Measurements from ENCODE around the gene PRKAA1.
"Not testable (repeated sequence)": the region's sequence is repeated elsewhere in the genome, so short reads cannot be mapped to it uniquely, and the experiment has no call there.

The PRKAA1 gene

GRCh38 chr5:40779561-40779960 is 18.6 kb downstream of the PRKAA1 start:
- no peak for DNase-seq

DNA sequence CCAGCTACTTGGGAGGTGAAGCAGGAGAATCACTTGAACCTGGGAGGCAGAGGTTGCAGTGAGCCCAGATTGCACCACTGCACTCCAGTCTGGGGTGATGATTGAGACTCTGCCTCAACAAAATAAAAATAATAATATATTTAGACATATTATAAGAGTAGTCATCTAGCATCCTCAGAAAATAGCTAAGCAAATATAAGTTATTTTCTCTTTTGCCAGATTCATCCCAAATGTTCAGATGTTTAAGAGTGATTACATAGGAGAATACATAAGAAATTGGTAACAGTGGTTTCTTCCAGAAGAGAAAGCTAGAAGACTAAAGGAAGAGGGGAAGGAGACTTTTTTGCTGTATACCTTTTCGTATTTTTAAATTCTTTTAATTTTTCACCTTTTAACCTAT is 20.0 kb downstream of the PRKAA1 start:
- no peak for DNase-seq

DNA sequence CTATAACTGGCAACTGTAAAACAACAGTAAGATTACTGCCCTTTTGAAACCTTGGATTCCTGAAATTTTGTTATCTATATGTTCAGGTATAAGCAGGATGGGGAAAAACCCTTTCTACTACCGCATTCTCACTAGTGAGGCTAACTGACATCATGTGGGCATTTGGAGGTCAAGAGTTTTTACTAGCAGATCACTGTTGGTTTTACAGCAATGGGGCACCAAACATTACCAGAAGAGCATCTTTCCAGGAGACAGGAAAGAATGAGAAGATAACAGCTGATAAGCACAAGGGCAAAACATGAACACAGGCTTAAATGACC is 21.6 kb downstream of the PRKAA1 start:
- DNase-seq, result no peak

DNA sequence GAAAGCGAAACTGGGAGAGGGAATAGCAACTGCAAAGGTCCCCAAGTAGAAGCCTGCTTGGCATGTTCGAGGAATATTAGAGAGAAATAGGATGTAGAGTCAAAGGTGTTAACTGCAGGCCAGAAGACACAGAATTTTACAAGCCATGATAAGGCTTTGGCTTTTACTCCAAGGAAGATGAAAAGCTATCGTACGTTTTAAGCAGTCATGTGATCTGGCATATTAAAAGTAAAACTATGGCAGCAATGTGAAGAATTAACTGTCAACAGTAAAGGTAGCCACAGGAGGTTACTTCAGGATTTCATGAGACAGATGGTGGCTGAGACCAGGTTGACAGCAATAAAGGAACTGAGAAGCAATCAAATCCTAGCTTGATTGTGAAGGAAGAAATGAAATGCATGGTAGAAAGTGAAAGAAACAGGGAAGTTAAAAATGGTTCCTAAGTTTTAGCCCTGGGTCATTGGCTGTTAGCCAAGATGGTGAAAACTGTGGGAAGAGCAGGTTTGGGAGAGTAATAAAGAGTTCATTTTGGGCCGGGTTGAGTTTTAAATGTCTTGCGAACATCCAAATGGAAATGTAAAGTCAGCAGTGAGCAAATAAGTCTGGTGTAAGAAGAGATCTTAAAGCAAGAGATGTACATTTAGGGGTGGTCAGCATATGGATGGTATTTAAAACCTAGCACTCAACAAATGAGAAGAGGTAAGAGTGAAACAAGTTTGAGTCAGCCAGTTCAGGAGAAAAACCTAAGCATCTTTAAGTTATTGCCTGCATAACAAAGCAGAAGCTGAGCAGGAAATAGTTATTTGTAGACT is 22.1 kb downstream of the PRKAA1 start:
- DNase-seq, result no peak

DNA sequence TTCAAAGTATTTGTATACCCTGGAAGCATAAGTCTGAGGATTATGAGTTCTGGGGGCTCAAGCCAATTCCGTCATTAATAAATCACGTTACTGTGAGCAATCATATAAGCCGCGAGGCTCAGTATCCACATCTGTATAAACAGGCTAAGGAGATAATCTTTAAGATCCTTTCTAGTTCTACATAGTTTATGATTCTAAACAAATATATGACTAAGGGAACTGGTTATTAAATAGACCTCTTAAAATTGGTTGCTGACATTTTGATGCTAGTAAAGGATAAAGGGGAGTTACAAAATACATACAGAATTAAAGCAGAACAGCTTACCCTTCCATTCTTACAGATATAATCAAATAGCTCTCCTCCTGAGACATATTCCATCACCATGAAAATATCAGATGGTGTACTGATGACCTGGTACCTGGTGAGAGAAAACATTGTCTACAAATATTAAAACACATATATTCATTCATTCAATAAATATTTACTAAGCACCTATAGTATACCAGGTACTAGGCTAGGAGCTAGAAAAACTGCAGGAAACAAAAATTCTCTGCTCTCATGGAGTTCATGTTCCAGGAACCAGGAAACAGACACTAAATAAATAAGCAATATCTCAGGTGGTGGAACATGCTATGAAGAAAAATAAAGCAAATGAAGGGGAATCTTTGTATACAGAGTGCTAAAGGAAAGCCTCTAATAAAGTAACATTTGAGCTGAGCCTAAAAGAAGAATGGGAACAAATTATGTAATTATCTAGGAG is 22.9 kb downstream of the PRKAA1 start:
- DNase-seq, result no peak

DNA sequence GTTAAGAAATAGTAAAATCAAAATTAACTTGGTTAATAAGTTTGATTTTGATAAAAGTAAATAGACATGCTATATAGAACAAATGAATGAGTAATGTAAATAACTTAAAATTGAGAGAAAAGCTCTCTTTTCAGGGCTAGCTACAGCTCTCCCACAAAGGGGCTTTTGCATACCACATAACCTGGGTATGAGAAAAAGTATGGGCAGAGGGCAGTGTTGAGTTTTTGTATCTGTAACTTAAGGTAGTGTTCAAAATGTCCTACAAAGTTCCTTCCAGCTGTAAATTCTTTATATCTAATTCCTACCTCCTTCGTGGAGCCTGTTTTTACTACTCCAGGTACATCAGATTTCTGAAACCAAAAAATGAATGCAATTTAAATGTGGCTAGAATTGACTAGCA is 23.6 kb downstream of the PRKAA1 start:
- no peak for DNase-seq

GRCh38 chr5:40770764-40771163 is 27.4 kb downstream of the PRKAA1 start:
- DNase-seq, result no peak

DNA sequence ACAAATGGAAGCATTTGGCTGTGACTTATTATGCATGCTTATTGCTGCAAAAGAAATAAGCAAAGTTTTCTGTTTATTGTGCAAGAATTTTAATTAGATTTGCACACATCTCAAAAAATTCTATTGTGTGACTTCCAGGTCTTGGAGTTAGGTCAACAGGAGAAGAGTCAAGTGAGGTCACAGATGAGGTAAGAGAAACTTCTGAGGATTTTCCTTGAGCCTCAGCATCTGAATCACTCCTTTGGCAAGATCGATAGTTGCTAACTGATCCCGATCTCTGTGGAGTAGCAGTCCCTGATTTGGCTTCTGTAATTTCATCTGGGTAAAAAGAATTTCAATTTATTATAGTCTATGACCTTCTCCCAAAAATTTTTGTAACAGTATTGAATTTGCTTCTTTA is 35.5 kb downstream of the PRKAA1 start:
- no peak for DNase-seq

- no peak for DNase-seq
Observed at GRCh38 chr5:40757400-40757799, 40.8 kb downstream of the PRKAA1 start.

- peak; percentile 90 for DNase-seq
Observed at GRCh38 chr5:40755407-40756365, 42.5 kb downstream of the PRKAA1 start, which contains the start of gene TTC33. TSS of gene TTC33 (minus strand) at chr5:40755961. CDS start at chr5:40747018, 8,943 bp downstream.

- peak; percentile 46 for DNase-seq
Observed at GRCh38 chr5:40755093-40755406, 43.1 kb downstream of the PRKAA1 start.

- DNase-seq, result no peak
Observed at GRCh38 chr5:40754381-40755092, 43.6 kb downstream of the PRKAA1 start.

GRCh38 chr5:40746703-40747102 is 51.5 kb downstream of the PRKAA1 start:
- DNase-seq, result no peak

GRCh38 chr5:40743771-40744170 is 54.4 kb downstream of the PRKAA1 start:
- DNase-seq, result no peak

DNA sequence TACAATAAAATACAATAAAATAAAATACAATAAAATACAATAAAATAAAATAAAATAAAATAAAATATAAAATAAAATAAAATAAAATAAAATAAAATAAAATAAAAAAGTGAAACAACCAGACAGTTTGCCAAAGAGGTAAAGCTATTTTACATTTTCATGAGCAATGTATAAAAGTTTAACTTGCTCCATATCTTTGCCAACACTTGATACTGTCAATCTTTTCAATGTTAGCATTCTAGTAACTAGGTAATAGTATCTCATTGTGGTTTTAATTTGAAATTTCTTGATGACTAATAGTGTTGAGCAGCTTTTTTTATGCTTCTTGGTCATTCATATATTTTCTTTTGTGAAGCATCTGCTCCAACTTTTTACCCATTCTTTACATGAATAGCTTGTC is 59.7 kb downstream of the PRKAA1 start:
- DNase-seq, result no peak

- DNase-seq, result no peak
Observed at GRCh38 chr5:40736103-40736875, 61.9 kb downstream of the PRKAA1 start.

- no peak for DNase-seq
Observed at GRCh38 chr5:40735609-40736008, 62.6 kb downstream of the PRKAA1 start.

- DNase-seq, result no peak
Observed at GRCh38 chr5:40734986-40735385, 63.2 kb downstream of the PRKAA1 start.

DNA sequence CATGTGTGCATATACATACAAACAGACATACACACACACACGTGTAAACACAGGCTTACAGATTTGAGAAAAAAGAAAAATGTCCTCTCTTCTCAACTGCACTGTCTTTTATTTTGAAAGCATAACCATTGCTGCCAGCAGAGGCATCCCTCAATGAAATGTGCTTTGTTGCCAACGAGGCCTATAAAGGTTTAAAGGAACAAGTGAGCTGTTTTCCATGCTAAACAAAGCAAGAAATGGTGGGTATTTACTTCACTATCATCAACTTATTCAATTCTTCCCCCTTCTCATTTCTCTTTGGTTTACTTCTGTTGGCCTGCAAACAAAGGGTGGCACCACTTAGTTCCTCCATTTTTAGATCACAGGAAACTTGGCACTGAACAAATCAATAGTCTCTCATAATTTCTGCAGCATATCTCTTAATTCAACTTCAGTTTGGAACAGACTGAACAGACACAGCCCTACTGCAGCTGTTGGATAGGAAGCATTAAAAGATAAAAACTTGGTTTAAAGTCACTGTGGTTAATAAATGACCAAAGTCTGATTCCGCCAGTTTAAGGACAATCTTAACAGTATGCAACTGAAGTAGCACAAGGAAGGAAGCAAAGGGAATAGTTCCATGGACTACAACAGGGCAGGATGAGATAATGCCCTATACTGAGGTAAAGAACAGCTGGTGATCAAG is 64.2 kb downstream of the PRKAA1 start:
- DNase-seq, result no peak

DNA sequence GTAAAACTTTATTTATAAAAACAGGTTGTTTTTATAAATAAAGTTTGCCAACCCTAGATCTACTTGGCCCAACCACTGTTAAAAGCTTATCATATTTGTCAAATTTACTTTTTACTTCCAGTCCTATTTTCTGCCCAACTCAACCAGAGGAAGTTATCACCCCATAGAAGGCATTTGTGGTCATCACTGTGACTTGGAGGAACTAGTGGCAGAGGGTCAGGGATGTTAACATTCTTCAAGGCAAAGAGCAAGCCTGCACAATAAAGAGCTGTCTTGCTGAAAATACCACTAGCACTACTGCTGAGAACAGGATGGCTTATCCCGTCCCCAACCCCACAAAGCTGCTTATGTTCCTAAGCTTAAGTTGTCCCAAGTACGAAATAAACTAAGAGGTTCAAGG is 64.7 kb downstream of the PRKAA1 start:
- DNase-seq, result no peak

DNA sequence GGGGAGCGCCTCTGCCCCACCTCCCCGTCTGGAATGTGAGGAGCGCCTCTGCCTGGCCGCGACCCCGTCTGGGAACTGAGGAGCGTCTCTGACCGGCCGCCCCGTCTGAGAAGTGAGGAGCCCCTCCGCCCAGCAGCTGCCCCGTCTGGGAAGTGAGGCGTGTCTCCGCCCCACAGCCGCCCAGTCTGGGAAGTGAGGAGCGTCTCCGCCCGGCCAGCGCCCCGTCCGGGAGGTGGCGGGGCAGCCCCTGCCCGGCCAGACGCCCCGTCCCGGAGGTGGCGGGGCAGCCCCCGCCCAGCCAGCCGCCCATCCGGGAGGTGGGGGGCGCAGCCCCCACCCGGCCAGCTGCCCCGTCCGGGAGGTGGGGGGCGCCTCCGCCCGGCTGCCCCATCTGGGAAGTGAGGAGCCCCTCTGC is 75.7 kb downstream of the PRKAA1 start:
- DNase-seq, result not testable (repeated sequence)
